ENCODE results near the gene DPCD.
"Not testable (repeated sequence)": the region's sequence is repeated elsewhere in the genome, so short reads cannot be mapped to it uniquely, and the experiment has no call there.

The DPCD gene

DNA sequence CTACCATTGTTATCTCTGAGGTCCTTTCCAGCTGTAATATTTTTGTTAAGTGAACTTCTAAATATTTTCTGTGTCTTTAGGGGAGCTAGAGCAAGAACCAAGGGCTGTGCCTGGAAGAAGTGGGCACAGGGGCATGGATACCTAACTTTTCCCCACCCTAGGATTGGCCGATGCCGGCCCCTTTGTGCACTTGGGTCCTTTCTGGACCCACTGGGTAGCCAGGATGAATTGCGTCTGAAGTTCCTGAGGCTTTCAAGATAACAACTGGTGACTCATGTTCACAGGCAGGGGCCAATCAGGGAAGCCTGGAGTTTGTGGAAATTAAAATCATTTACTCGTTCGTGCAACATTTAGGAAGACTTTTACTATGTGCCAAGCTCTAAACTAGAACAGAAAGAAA lies 758 bp downstream of the DPCD start:
- no peak for DNase-seq

DNA sequence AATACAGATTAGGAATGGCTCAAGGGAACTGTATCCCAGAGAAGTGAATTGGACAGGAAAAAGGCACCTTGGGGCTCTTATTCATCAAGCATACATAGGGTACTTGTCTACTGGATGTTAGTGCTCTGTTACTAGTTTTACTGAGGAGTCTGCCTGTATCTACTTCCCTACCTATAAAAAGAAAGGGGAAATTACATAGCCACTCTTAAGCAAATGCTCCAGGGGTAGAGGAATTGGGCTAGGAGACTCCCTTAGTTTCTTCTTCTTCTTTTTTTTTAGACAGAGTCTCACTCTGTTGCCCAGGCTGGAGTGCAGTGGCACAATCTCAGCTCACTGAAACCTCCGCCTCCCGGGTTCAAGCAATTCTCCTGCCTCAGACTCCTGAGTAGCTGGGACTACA lies 5.2 kb downstream of the DPCD start:
- DNase-seq: not testable (repeated sequence)

DNA sequence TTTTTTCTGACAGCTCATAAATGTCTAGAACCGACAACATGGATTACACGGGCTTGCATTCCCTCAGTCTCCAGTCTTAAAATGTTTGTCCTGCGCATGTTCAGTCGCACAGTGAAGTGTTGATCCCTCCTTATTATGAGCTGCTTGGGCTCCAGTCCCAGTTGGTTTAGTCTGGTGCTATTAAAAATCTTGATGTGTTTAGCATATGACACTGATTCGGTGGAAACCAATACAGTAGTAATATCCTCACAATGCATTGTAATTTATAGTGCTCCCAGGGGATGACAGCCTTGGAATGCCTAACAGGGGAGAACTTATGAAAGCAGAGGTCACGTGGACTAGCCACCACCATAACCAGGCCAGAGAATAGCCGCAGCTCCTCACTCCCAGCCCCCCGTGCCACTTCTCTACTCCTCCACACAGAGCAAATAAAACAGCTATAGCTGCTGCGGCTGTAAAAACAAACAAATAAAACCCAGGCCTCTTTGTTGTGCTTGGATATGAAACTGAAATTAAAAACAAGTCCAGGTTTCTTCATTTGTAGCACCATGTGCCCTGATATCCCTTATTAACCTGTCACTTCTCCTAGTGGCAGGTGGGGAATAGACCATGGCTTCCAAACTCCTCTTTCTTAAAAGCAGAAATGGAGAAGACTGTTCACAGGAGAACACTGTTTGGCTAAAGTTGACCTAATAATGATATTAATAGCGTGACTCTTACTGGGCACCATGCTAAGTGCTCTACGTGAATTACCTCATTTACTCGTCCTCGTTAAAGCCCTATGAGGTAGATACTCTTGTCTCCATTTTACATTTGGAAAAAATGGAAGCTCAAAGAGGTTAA lies 7.7 kb downstream of the DPCD start:
- no peak for DNase-seq

DNA sequence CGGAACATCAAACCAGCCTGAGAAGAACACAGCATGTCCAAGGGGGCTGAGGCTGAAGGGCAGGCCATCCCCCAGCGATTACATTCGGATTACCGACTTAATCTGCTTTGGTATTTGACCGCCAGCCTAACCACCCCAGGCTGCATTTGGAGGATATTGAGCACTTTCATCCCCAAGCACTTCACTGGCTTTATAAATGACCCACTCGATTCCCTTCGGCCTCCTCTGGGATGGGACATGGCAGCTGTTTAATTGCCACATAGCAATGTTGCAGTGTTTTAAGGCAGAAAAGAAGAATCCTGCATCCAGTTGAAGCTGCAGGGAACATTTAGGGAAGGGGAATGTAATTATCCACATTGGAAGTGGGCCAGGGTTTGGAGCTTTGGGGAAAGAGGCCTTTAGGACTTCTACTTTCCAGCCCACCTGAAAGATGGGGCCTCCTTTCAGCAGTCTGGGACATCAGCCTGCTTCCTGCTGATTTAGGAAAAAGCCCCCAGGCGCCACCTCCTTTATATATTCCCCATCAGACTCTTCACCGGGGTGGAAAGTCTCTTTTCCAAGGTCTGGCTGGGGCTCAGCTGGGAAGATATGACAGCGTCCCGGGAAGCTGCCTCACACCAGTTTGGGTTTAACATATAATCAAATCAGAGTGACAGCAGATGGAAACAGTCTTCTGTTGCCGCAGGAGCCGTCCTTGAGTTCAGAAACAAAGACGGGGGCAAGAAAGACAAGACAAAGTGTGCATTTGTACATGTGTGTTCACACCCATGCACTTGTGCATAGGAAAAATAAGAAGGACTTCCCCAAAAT lies 9.2 kb downstream of the DPCD start:
- DNase-seq: no peak

- DNase-seq: no peak
These were observed 13.4 kb downstream of the DPCD start for GRCh38 chr10:101601541-101601940.

GRCh38 chr10:101602761-101603398 lies 14.8 kb downstream of the DPCD start:
- DNase-seq: peak; percentile 27 to 45

DNA sequence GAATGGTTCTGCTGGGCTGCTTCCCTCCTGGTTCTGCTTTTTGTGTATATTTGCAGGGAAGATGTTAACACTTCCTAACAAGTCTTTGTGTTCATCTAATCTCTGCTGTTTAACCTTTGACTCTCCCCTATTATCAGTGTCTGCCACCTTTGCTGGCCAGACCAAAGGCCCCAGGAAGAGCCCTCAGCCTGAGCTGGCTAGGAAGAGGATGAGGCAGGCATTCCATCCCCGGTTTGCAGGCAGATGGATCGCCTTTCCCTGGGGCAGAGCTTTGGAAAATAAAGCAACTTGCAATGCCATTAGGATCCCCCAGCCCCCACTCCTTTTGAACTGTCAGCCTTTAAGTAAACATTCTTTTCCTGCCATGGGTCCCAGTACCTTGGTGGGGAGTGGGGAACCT lies 19.0 kb downstream of the DPCD start:
- DNase-seq: no peak

DNA sequence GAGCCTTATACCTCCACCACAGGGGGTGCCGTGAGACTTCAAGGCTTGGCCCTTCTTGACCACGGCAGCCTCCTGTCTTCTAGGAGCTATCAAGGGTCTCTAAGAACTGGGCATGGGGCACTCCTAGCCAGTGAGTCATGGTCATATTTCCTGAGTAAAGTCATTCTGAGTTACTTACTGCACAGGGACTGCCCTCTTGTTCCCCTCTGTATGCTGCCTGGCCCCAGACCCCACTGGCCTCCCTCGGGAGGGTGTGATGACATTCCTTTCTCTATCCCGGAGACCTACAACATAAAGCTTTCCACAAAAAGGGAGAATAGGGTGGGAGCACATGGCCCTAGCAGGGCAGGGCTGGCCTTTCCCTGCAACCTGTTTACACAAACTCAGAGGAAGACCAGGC lies 21.4 kb downstream of the DPCD start:
- no peak for DNase-seq

- no peak for DNase-seq
These were observed 23.2 kb downstream of the DPCD start for GRCh38 chr10:101611096-101611905.

- DNase-seq: no peak
These were observed 24.0 kb downstream of the DPCD start for GRCh38 chr10:101612086-101612485.

DNA sequence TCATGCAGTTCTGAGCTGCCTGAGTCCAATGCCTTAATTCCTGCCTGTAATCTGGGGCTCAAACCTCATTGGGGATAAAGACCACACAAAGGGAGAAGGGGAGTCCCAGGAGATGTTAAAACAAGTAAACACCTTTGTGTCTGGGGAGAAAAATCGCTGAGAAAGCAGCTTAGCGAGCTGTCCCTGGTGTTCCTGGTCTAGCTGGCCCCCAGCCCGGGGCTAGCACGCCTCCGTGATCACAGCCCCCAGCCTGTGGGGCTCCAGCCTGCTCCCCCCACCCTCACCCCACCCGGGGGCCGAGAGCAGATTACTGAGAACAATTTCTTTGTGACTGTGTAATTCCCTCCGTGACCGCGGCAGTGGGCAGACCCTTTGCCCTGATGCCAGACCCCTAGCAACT lies 24.8 kb downstream of the DPCD start:
- DNase-seq: no peak

DNA sequence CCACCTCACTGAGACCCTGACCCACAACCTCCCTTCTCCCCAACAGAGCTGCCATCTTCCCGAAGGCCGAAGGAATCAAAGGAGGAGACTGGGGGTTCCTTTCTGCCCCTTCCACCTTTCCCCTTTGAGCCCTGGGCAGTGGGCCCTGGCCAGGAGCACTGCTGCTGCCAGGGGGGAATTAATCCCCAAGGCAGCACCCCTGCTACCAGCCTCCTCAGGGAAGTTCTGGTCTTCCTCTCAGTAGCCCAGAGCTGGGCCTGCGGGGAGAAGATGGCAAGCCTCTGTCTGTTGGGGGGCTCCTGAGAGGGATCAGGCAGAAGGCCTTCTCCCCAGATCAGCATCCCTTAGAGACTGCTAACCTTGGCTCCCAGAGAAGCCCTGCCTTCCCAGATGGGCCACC lies 25.5 kb downstream of the DPCD start:
- no peak for DNase-seq

DNA sequence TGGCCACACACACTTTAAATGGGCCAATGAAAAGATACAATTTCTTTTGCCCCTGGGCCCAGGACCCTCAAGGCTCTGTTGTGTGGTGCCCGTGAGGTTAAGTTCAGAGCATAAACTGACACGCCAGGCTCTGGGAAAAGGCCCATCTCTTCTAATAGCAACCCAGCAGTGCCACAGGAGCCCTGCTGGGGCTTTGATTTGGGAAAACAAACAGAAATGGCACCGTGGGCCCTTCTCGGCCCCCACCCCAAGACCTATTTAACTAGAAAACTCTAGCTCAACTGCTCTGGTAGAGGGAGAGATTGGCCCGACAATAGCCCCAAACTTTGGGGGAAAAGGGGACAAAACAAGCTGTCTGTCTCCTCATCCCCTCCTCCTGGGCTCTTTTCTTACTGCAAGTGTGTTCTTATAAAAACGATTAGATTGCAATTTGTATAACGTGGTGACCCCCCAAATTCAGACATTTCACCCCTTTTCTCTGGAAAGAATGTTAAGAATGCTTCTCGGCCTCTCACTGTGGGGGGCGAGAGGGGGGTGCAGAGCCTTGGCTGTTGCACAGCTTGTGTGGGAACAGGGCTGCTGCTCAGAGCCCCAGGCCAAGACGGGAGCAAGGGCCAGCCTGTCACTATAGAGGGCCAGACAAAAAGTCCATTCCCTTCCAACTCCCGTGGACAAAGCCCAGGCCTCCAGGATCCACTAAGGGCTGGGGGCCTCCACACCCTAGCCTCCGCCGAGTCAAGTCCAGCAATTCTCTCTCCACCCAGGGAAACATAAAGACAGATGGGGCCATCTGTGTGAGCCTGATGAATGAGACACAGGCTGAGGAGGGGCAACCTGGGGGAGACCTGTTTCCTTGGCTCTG lies 26.8 kb downstream of the DPCD start:
- DNase-seq: no peak

GRCh38 chr10:101615525-101616116 lies 27.5 kb downstream of the DPCD start:
- no peak for DNase-seq

DNA sequence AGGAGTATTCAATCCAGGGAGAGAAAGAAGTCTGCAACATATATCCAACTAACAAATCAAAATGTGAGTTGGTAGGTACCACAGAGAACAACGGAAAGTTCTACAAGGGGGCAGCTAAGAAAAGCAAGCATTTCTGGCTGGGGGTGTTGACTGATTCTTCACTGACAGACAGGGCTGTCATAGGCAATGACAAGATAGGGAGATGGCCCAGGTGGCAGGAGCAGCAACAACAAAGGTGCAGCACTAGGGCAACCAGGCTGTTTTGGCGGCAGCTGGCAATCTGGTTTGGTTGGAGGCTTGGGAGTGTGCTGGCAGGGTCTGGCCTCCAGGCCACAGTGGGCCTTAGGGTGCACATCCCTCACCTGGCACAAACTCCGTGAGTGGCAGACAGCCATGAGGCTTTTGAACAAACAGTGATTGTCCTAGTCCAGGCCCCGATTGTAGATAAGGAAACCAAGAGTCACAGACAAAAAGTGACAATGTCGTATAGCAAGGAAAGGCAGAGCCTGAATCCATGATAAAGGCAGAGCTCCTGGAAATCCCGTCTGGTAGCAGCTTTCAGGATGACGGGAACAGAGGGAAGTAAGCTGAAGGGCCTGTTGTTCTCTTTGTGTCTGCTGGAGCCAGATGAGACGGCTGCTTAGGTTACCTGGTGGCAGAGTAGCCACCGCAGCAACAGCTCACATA lies 28.4 kb downstream of the DPCD start:
- DNase-seq: no peak

GRCh38 chr10:101617102-101617823 lies 29.1 kb downstream of the DPCD start:
- DNase-seq: no peak

DNA sequence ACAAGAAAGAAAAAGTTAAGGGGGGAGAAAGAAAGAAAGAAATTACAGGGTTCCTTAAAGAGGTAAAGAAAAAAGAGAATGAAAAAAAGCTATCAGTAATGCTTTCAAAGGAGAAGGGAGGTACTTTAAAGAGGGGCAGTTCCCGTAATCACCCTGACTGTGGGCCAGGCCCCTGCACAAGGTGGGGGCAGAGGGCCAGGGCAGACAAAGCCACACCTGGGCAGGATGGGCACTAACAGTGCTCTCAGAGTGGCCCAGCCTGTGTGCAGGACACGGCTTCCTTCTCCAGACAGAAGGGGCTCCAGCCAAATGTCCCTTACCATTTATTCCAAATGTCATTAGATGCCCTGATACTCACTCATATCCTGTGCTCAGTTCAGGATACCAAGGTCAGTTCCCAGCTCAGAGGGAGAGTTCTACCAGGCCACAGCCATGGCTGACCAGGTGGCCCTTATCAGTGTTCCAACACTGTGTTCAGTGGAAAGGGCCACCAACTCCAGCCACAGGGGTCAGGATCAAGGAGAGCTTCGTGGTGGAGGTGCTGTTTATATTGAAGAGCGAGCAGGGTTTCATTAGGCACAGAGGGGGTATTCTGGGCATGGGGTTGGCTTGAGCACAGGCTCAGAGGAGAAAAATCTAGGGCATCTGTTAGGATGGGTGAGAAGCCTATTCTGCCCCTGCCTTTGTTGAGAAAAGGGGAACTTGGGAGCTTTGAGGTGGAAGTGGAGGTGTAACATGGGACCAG lies 29.9 kb downstream of the DPCD start:
- DNase-seq: no peak

GRCh38 chr10:101618871-101619270 lies 30.8 kb downstream of the DPCD start:
- DNase-seq: no peak

DNA sequence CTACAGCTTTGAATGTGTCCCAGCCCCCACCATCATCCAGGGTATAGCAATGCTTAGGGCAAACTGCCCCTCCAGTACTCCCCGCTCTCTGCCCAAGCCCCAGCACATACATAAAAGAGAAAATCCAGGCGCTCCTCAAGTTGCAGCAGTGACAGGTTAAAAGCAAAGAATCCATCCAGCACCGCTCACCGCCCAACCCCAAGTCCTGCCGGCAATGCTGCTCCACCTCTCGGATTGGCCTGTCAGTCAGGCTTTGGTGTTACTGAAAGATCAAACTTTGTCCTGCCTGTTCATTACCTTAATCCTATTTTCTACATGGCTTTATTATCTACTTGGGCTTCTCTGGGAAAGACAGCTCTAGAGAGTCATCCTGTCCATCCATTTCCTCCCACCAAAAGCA lies 31.9 kb downstream of the DPCD start:
- DNase-seq: no peak
